ENCODE results near the gene ZNF217.
"Not testable (repeated sequence)": the region's sequence is repeated elsewhere in the genome, so short reads cannot be mapped to it uniquely, and the experiment has no call there.

GRCh38 chr20:53584550-53584913, 9.1 kb downstream of the ZNF217 start:
- TF ChIP-seq, protein P1, sequence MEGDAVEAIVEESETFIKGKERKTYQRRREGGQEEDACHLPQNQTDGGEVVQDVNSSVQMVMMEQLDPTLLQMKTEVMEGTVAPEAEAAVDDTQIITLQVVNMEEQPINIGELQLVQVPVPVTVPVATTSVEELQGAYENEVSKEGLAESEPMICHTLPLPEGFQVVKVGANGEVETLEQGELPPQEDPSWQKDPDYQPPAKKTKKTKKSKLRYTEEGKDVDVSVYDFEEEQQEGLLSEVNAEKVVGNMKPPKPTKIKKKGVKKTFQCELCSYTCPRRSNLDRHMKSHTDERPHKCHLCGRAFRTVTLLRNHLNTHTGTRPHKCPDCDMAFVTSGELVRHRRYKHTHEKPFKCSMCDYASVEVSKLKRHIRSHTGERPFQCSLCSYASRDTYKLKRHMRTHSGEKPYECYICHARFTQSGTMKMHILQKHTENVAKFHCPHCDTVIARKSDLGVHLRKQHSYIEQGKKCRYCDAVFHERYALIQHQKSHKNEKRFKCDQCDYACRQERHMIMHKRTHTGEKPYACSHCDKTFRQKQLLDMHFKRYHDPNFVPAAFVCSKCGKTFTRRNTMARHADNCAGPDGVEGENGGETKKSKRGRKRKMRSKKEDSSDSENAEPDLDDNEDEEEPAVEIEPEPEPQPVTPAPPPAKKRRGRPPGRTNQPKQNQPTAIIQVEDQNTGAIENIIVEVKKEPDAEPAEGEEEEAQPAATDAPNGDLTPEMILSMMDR (IDR thresholded peaks at IDR 0.05) = not testable (repeated sequence)
- not testable (repeated sequence) for TF ChIP-seq POLR2A, POLR2AphosphoS5, EP300 (IDR thresholded peaks at IDR 0.05)

Data from upper lobe of left lung (tissue), 4 donors.